ENCODE measurements around the gene ZDHHC4. TPM values are rescaled to one million over a fixed set of nuclear protein-coding genes. Genes with fewer than 3 reads are reported as not detected.

Gene ZDHHC4
- total and polyA plus RNA-seq, 10 of the 15 experiments (the other 5 are each of a cell fraction or from before 2014, with no cell fraction given): 30.6 to 74.3 (median 35.8) TPM

- no TSS peak for BruUV-seq (replicated peaks)
- WGBS (ENCODE audit: insufficient coverage, insufficient replicate concordance, low lambda C conversion rate, missing lambda C conversion rate): 38% methylated on average over 11 of the region's 11 CpGs
- Histone ChIP-seq H3K4me2 (ENCODE audit: control insufficient read depth, insufficient read depth) (no peak overlapping the region), H3K4me1 (ENCODE audit: control insufficient read depth, insufficient read depth, low read length) (no peaks in the 10 kb centered on the region), H4K20me1 (ENCODE audit: control insufficient read depth, insufficient read depth) (no peaks in the 10 kb centered on the region), H3K9ac (ENCODE audit: control insufficient read depth, insufficient read depth, low read length) (no peak overlapping the region), H3K27ac (ENCODE audit: control insufficient read depth, insufficient read depth) (no peak overlapping the region), H3K36me3 (ENCODE audit: control insufficient read depth in 2 of 2, insufficient read depth in 2 of 2, low read length in 1 of 2) (no peaks in the 10 kb centered on the region), H3K79me2 (ENCODE audit: control insufficient read depth, insufficient read depth, low read length) (no peaks in the 10 kb centered on the region), H3K4me3 (no peak overlapping the region), H3K9me3 (replicated peaks; ENCODE audit: control insufficient read depth, insufficient read depth, low read length) (no peaks in the 10 kb centered on the region; the same call in 2 of the 3 replicates), H3K27me3 (replicated peaks in 1 of 2; ENCODE audit: control insufficient read depth in 2 of 2, insufficient read depth in 2 of 2, low read length in 1 of 2) (no peaks in the 10 kb centered on the region), H2AFZ (ENCODE audit: control insufficient read depth, low read depth, low read length) (no peak overlapping the region)
- RAD21 ChIA-PET (ENCODE audit: unreplicated experiment): no interaction called here
- no peak for DNase-seq (ENCODE audit: low read depth, low spot score)
- ATAC-seq: no peak
- intact Hi-C loops (cut with micrococcal nuclease; ENCODE audit: unreplicated experiment) (no loop called here), in situ Hi-C loops (cut with MboI) (no loop called here)
- CTCF ChIA-PET: no interaction called here
- TF ChIP-seq USF2 (IDR thresholded peaks at IDR 0.05; ENCODE audit: borderline replicate concordance, low read depth, low read length) (no peak), HDAC2 (IDR thresholded peaks at IDR 0.05) (no peak), FOXM1 (IDR thresholded peaks at IDR 0.05; ENCODE audit: low read depth, low read length) (no peak), BCL3 (IDR thresholded peaks at IDR 0.05; ENCODE audit: borderline replicate concordance, insufficient read depth, low read depth, low read length, poor library complexity, severe bottlenecking) (no peak), IRF3 (IDR thresholded peaks at IDR 0.05) (no peak), RB1 (IDR thresholded peaks at IDR 0.05; ENCODE audit: borderline replicate concordance) (no peak), KDM1A (IDR thresholded peaks at IDR 0.05; ENCODE audit: borderline replicate concordance) (no peak), E2F4 (IDR thresholded peaks at IDR 0.05; ENCODE audit: low read depth, low read length) (no peak), SUZ12 (IDR thresholded peaks at IDR 0.05; ENCODE audit: unreplicated experiment) (no peak), POLR2AphosphoS2 (IDR thresholded peaks at IDR 0.05; ENCODE audit: low read depth, low read length) (no peak)
- no peak for FAIRE-seq
- POLR2A ChIA-PET: no interaction called here
- SMC1A ChIA-PET (ENCODE audit: uncharacterized antibody, unreplicated experiment): no interaction called here
Measured at GRCh38 chr7:6630007-6630849, 53.0 kb downstream of the ZDHHC4 start.
